Activated B cell treated with CpG ODN at 0.5 μM for 24 hours (primary cell): Measurements from ENCODE around the gene NOTUM. TPM values are rescaled to one million over a fixed set of nuclear protein-coding genes. Genes with fewer than 3 reads are reported as not detected.

Experiments used
- ATAC-seq: fragments of 200-7000 bp; cut with Tn5 transposase; one replicate; pipeline ENCODE4 v1.10.0; 2021; ENCODE audit warnings: low read depth, mild to moderate bottlenecking, moderate library complexity
- CTCF ChIA-PET: fragments of 350-600 bp; sonication (Branson Sonifier 250); formaldehyde crosslinking; loops from one replicate; lab custom pipeline; 2021; ENCODE audit warnings: antibody characterized with exemption; lab: Charles Lee
- POLR2A ChIA-PET: fragments of 350-600 bp; sonication (Branson Sonifier 250); formaldehyde crosslinking; loops from one replicate; lab custom pipeline; 2021; ENCODE audit warnings: antibody characterized with exemption; lab: Charles Lee
- DNase-seq: peaks from one replicate; pipeline ENCODE4 v3.0.0; 2022
- H3K27ac Mint-ChIP-seq: one replicate; pipeline ENCODE4 v1.8.0; 2020; ENCODE audit warnings: mixed read lengths
- H3K27me3 Mint-ChIP-seq: one replicate; pipeline ENCODE4 v1.8.0; 2021; ENCODE audit warnings: mixed read lengths
- H3K36me3 Mint-ChIP-seq: one replicate; pipeline ENCODE4 v1.8.0; 2021; ENCODE audit warnings: low read depth, mixed read lengths
- H3K4me1 Mint-ChIP-seq: one replicate; pipeline ENCODE4 v1.8.0; 2021; ENCODE audit warnings: mixed read lengths
- H3K4me3 Mint-ChIP-seq: one replicate; pipeline ENCODE4 v1.8.0; 2020; ENCODE audit warnings: mild to moderate bottlenecking, mixed read lengths
- H3K9me3 Mint-ChIP-seq: one replicate; pipeline ENCODE4 v1.8.0; 2020; ENCODE audit warnings: mixed read lengths
- intact Hi-C: fragments of 100-400 bp; cut with micrococcal nuclease; formaldehyde crosslinking; loops from one replicate; pipeline ENCODE4 v1.15.1; 2024
- total RNA-seq: library from RNA; stranded (reverse); gene quantifications from 2 replicates; pipeline ENCODE4 v1.2.3, GENCODE V29; 2022
- TF ChIP-seq, protein P1 (sequence below): fragments of 200-600 bp; IDR thresholded peaks from one replicate; pipeline ENCODE4 v1.8.0; 2022; ENCODE audit warnings: antibody characterized with exemption, mild to moderate bottlenecking

The NOTUM gene
- total RNA-seq, 1 donor from 2014 or later = not detected

DNA sequence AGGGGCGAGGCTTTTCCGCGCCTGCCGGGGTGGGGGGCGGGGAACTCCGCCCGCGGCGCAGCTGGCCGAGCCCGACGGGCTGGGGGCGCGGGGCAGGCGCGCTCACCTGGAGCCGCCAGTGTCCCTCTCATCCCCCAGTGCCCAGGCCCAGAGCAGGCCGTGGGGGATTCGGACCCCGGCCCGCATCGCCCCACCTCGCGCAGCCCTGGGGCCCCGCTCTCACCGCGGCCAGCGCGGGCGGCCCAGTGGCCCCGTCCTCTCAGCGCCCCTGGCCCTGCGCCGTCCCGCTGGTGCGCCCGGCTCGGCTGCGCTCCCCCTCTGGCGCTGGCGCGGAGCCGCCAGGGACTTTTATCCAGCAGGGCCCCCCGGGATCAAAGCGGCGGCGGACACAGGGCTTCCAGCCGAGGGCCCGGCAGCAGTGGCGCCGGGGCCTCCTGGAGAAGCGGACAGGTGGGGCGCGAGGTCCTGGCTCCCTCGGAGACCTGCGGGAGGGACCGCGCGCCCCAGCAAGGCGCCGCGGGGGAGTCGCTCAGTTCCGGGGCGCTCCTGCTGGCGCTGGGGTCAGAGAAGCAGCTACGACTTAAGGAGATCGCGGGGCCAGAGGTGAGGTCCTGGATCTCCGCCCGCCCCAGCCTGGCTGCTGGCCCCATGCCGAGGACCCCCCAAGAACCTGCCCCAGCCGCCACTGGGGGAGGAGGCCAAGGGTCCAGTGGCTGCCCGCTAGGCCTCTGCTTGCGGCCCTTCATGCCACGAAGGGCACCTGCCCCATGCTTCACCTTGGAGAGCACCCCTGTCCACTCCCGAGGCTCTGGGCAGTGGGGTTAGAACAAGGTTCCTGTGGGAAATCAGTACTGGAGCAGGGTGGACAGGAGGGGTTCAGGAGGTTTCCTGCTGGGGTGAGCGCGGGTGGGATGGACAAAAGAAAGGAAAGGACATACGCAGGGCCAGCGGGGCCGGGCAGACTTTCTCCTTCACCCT is 823 bp upstream of the NOTUM start:
- Mint-ChIP-seq H3K4me3 (no peak overlapping the region), H3K9me3 (no peaks in the 10 kb centered on the region), H3K4me1 (peaks cover 10% of the 10 kb centered on the region), H3K36me3 (no peaks in the 10 kb centered on the region), H3K27ac (no peak overlapping the region), H3K27me3 (peaks cover 25% of the 10 kb centered on the region)
- TF ChIP-seq, protein P1, sequence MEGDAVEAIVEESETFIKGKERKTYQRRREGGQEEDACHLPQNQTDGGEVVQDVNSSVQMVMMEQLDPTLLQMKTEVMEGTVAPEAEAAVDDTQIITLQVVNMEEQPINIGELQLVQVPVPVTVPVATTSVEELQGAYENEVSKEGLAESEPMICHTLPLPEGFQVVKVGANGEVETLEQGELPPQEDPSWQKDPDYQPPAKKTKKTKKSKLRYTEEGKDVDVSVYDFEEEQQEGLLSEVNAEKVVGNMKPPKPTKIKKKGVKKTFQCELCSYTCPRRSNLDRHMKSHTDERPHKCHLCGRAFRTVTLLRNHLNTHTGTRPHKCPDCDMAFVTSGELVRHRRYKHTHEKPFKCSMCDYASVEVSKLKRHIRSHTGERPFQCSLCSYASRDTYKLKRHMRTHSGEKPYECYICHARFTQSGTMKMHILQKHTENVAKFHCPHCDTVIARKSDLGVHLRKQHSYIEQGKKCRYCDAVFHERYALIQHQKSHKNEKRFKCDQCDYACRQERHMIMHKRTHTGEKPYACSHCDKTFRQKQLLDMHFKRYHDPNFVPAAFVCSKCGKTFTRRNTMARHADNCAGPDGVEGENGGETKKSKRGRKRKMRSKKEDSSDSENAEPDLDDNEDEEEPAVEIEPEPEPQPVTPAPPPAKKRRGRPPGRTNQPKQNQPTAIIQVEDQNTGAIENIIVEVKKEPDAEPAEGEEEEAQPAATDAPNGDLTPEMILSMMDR = no peak
- POLR2A ChIA-PET = no interaction called here
- CTCF ChIA-PET = no interaction called here
- no peak for ATAC-seq
- intact Hi-C loops = loop anchor here (5.0 kb wide), 1 partner anchor 135 kb away; the partner anchor contains the start of gene FASN
- DNase-seq = no peak

DNA sequence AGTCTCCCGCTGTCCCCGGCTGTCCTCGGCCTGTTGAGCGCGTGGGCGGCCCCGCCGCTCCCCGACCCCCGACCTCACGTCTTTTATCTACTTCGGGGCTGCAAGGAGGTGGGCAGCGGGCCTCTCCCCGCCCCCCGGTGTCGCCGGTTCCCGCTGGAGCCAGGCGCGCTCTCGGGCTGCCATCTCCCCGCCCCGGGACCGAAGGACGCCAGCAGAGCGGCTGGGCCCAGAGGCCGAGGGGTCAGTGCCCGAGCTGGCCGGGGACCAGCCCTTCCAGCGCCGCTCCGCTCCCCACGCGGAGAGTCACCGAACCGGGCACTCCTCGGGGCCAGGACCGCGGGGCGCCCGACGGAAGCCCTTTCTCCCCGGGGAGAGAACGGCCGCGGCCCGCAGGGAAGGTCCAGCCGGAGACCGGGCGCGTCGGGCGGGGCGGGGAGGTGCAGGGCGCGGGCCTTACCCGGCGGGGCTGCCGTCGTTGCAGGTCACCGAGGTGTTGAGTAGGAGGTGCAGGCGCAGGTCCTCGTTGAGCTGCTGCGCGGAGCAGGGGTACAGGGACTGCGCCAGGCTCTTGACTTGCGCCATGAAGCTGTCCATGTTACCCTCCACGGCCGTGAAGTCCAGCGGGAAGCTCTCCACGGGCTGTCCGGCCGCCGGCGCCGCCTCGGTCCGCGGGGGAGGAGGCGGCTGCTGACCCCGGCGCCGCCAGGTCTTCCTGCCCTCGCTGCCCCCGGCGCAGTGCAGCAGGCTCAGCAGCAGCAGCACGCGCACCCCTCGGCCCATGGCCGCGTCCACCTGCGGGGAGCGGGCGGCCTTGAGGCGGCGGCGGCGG is 643 bp downstream of the NOTUM start:
- no peaks in the 10 kb centered on the region for H3K9me3 Mint-ChIP-seq
- CTCF ChIA-PET = interaction anchor here (0.5 to 2.0 kb wide), 21 partner anchors 7 to 246 kb away, joined by 3 to 59 read pairs (median 5); partner anchors contain the start of genes ASPSCR1, CENPX, DCXR and GPS1
- POLR2A ChIA-PET = interaction anchor here (0.5 to 1.4 kb wide), 9 partner anchors 8 to 138 kb away, joined by 3 to 11 read pairs (median 3); partner anchors contain the start of genes CENPX and DCXR
- no peaks in the 10 kb centered on the region for H3K36me3 Mint-ChIP-seq
- H3K27me3 Mint-ChIP-seq = peaks cover 25% of the 10 kb centered on the region
- H3K4me1 Mint-ChIP-seq = peaks cover 4% of the 10 kb centered on the region
- ATAC-seq (no peak), DNase-seq (peak; percentile 32)
- TF ChIP-seq, protein P1 = no peak
- intact Hi-C loops = loop anchor here (5.0 kb wide), 1 partner anchor 137 kb away; the partner anchor contains the start of gene FASN
- no peak overlapping the region for H3K4me3 Mint-ChIP-seq
- H3K27ac Mint-ChIP-seq = no peak overlapping the region

DNA sequence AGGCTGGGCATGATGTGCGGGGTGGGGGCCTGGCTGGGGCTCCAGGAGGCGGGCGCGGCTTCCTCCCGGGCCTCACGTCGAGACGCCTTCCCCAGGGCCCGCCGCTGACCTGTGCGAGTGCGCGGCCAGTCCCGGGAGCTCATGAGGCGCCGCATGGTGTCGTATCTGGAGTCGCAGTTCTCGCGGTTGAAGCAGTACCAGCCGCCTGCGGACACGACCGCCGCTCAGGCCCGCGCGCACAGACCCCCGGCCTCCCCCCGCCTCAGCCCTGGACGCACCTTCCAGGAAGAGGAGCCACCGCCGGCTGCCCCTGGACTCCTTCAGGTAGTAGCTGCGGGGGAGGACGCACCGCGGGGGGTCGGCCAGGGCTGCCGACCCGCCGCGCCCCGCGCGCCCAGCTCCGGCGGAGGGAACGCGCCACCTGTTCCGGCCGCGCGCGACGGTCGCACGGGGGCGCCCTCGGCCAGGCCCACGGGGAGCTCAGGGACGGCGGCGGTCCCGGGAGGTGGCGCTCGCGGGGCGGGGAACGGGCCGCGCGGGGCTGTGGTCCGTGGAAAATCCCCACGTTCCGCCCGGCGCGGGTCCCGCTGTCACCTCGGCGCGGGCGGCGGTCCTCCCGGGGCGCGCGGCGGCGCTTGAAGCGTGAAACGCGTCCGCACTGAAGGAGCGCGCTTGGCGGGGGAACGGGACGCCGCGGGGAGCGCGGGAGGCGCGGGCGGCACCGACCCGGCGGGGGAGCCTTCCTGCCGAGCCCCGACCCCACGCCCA is 1.4 kb downstream of the NOTUM start:
- H3K9me3 Mint-ChIP-seq = no peaks in the 10 kb centered on the region
- H3K36me3 Mint-ChIP-seq = no peaks in the 10 kb centered on the region
- ATAC-seq (peak; percentile 95), DNase-seq (peak; percentile 90)
- TF ChIP-seq, protein P1 = peak; percentile 20
- intact Hi-C loops = loop anchor here (1.0 to 5.0 kb wide), 3 partner anchors 62 to 194 kb away; partner anchors contain the start of gene FASN
- no peak overlapping the region for H3K27ac Mint-ChIP-seq
- H3K4me1 Mint-ChIP-seq = peaks cover 4% of the 10 kb centered on the region
- H3K4me3 Mint-ChIP-seq = no peak overlapping the region
- CTCF ChIA-PET = interaction anchor here (0.5 to 2.0 kb wide), 27 partner anchors 8 to 440 kb away, joined by 3 to 59 read pairs (median 4); partner anchors contain the start of genes ASPSCR1, CENPX, DCXR and GPS1
- H3K27me3 Mint-ChIP-seq = peaks cover 25% of the 10 kb centered on the region
- POLR2A ChIA-PET = interaction anchor here (0.6 to 1.4 kb wide), 10 partner anchors 8 to 757 kb away, joined by 3 to 11 read pairs (median 4); partner anchors contain the start of genes ASPSCR1, CENPX, DCXR and FN3KRP

DNA sequence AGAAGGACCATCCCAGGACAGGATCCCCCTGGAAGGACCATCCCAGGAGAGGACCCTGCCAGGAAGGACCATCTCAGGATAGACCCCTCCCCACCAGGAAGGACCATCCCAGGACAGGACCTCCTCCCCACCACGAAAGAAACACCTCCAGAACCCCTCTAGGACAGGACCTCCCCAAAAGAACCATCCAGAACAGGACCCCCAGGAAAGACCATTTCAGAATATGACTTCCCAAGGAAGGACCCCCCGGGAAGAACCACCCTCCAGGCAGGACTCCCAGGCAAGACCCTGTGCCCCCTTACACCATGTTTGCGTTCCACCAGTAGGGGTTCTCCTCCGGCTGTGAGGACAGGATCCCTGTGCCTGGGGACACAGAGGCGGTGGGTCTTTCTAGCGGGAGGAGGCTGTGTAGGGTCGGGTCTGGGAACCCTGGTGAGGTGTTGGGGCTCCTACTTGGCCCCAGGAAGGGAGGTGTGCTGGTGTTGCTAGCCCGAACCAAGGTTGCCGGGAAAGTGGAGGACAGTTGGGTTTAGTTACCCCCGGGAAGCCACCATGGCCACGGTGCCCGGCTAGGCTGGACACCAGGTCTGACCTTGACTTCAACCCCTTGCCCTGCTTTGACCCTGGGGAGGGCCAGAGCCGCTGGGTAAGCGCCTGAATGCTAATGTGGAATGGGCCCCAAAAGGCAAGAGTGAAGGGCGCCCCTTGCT is 2.2 kb downstream of the NOTUM start:
- ATAC-seq (no peak), DNase-seq (no peak)
- intact Hi-C loops = loop anchor here (1.0 kb wide), 2 partner anchors 63 to 195 kb away; no protein-coding TSS in a partner anchor
- TF ChIP-seq, protein P1 = no peak
- Mint-ChIP-seq H3K4me3 (peak overlapping the region; percentile 46), H3K27me3 (peaks cover 18% of the 10 kb centered on the region), H3K27ac (no peak overlapping the region), H3K36me3 (no peaks in the 10 kb centered on the region), H3K4me1 (peaks cover 4% of the 10 kb centered on the region), H3K9me3 (no peaks in the 10 kb centered on the region)
- CTCF ChIA-PET = interaction anchor here (0.6 to 2.0 kb wide), 25 partner anchors 9 to 440 kb away, joined by 3 to 59 read pairs (median 4); partner anchors contain the start of genes ASPSCR1, CENPX, DCXR and LRRC45
- POLR2A ChIA-PET = interaction anchor here (0.6 to 1.4 kb wide), 9 partner anchors 8 to 758 kb away, joined by 3 to 11 read pairs (median 4); partner anchors contain the start of genes ASPSCR1, CENPX, DCXR and FN3KRP
